CD14-positive monocyte (primary cell): ENCODE measurements around the gene COL24A1. TPM values are rescaled to one million over a fixed set of nuclear protein-coding genes. Genes with fewer than 3 reads are reported as not detected.

Experiments
- DNase-seq, 3 donors: peaks; one replicate each; pipeline ENCODE4 v3.0.0-alpha.2; 2011 to 2022
- H2AFZ ChIP-seq: 2 replicates; pipeline ENCODE4 v1.6.0; 2012; ENCODE audit warnings: mild to moderate bottlenecking, low read depth, low read length, inconsistent platforms; ENCODE audit not compliant: insufficient read depth, poor library complexity, severe bottlenecking
- H3K27ac ChIP-seq, 2 donors: 1 replicate in 1 of 2; 2 replicates in 1 of 2; pipeline ENCODE4 v1.5.1; 2012 to 2013; ENCODE audit warnings: low read length in 2 of 2, control low read depth in 1 of 2, inconsistent platforms in 1 of 2, low read depth in 1 of 2, mild to moderate bottlenecking in 1 of 2
- H3K27me3 ChIP-seq, 2 donors: one replicate each; pipeline versions ENCODE4 v1.6.0 to v1.6.1; 2011 to 2013; ENCODE audit warnings: low read length in 2 of 2; ENCODE audit not compliant: control insufficient read depth in 2 of 2, insufficient read depth in 2 of 2
- H3K36me3 ChIP-seq, 2 donors: replicated peaks in 1 of 2; 1 replicate in 1 of 2; 2 replicates in 1 of 2; pipeline versions ENCODE4 v1.5.1 to v1.6.1; 2012 to 2013; ENCODE audit warnings: low read length in 2 of 2, control low read depth in 1 of 2, inconsistent platforms in 1 of 2, mild to moderate bottlenecking in 1 of 2; ENCODE audit not compliant: insufficient read depth in 2 of 2, control insufficient read depth in 1 of 2
- H3K4me1 ChIP-seq, 2 donors: 1 replicate in 1 of 2; 2 replicates in 1 of 2; pipeline versions ENCODE4 v1.5.1 to v1.6.1; 2012 to 2013; ENCODE audit warnings: low read length in 2 of 2, control low read depth in 1 of 2, inconsistent platforms in 1 of 2, mild to moderate bottlenecking in 1 of 2, moderate library complexity in 1 of 2; ENCODE audit not compliant: insufficient read depth in 2 of 2, control insufficient read depth in 1 of 2
- H3K4me2 ChIP-seq: replicated peaks from 2 replicates; pipeline ENCODE3; 2012; ENCODE audit warnings: low read length, moderate library complexity, mild to moderate bottlenecking; ENCODE audit not compliant: poor library complexity, severe bottlenecking; ENCODE audit errors: extremely low read depth
- H3K4me3 ChIP-seq, 3 experiments: fragments of 200-600 bp in 1 of 3; sonication (generic) in 1 of 3; replicated peaks in 1 of 3; 1 replicate in 2 of 3; 2 replicates in 1 of 3; pipeline ENCODE4 v1.5.1; 2011 to 2013; ENCODE audit warnings: low read length in 3 of 3, mild to moderate bottlenecking in 3 of 3, control low read depth in 2 of 3, low read depth in 2 of 3, inconsistent platforms in 1 of 3, moderate library complexity in 1 of 3
- H3K79me2 ChIP-seq: 2 replicates; pipeline ENCODE4 v1.6.0; 2012; ENCODE audit warnings: mild to moderate bottlenecking, control low read depth, inconsistent platforms, low read length, moderate library complexity; ENCODE audit not compliant: insufficient read depth
- H3K9ac ChIP-seq: 2 replicates; pipeline ENCODE4 v1.6.0; 2017; ENCODE audit warnings: low read length, mild to moderate bottlenecking; ENCODE audit not compliant: insufficient read depth, poor library complexity, severe bottlenecking
- H3K9me3 ChIP-seq, 2 donors: replicated peaks in 1 of 2; 1 replicate in 1 of 2; 2 replicates in 1 of 2; pipeline versions ENCODE4 v1.5.1 to v1.6.1; 2012 to 2013; ENCODE audit warnings: low read length in 2 of 2, control low read depth in 1 of 2; ENCODE audit not compliant: control insufficient read depth in 1 of 2, insufficient read depth in 1 of 2
- H4K20me1 ChIP-seq: 2 replicates; pipeline ENCODE4 v1.6.0; 2012; ENCODE audit warnings: mild to moderate bottlenecking, low read length, control low read depth, moderate library complexity; ENCODE audit not compliant: insufficient read depth
- H3K27ac Mint-ChIP-seq, 7 donors: one replicate each; pipeline ENCODE4 v1.8.0; 2020; ENCODE audit warnings: mild to moderate bottlenecking in 7 of 7, mixed read lengths in 7 of 7, moderate library complexity in 6 of 7, inconsistent platforms in 2 of 7
- H3K27me3 Mint-ChIP-seq, 3 donors: one replicate each; pipeline ENCODE4 v1.8.0; 2021 to 2022; ENCODE audit warnings: low read depth in 3 of 3, mild to moderate bottlenecking in 3 of 3, mixed read lengths in 3 of 3, moderate library complexity in 3 of 3, inconsistent platforms in 1 of 3
- H3K36me3 Mint-ChIP-seq, 2 donors: one replicate each; pipeline ENCODE4 v1.8.0; 2020; ENCODE audit warnings: mixed read lengths in 2 of 2, inconsistent platforms in 1 of 2, mild to moderate bottlenecking in 1 of 2
- H3K4me1 Mint-ChIP-seq: one replicate; pipeline ENCODE4 v1.8.0; 2020; ENCODE audit warnings: mild to moderate bottlenecking, mixed read lengths
- H3K4me3 Mint-ChIP-seq, 2 donors: one replicate each; pipeline ENCODE4 v1.8.0; 2020; ENCODE audit warnings: mild to moderate bottlenecking in 2 of 2, mixed read lengths in 2 of 2, moderate library complexity in 1 of 2
- H3K9me3 Mint-ChIP-seq, 7 donors: one replicate each; pipeline ENCODE4 v1.8.0; 2020 to 2022; ENCODE audit warnings: mixed read lengths in 7 of 7, mild to moderate bottlenecking in 6 of 7, moderate library complexity in 6 of 7, inconsistent platforms in 2 of 7
- CTCF ChIP-seq: fragments of 200-600 bp; IDR thresholded peaks from one replicate; pipeline ENCODE4 v1.8.0; 2022; ENCODE audit warnings: antibody characterized with exemption, mild to moderate bottlenecking
- WGBS: methylation state at CpG from one replicate; pipeline ENCODE4 v1.1.5; 2013; ENCODE audit warnings: missing lambda C conversion rate; ENCODE audit not compliant: insufficient coverage; 5-methylcytosine and 5-hydroxymethylcytosine counted together
- intact Hi-C, 2 donors: fragments of 100-400 bp; cut with micrococcal nuclease; formaldehyde crosslinking; loops; one replicate each; pipeline versions ENCODE4 v1.15.0 to v1.15.1; 2023
- polyA plus RNA-seq, 3 donors: library from polyadenylated mRNA; depleted of rRNA in 1 of 3; unstranded in 2 of 3; stranded (reverse) in 1 of 3; fragments of 300-500 nt in 2 of 3; fragments of >200 nt in 1 of 3; fragmentation: Illumina TruSeq in 2 of 3; gene quantifications; 1 replicate in 2 of 3; 2 replicates in 1 of 3; pipeline ENCODE4 v1.2.3, GENCODE V29; 2012 to 2021

Gene COL24A1
- polyA plus RNA-seq, 3 donors = 0.05 to 0.13 TPM; not detected in 1

GRCh38 chr1:86138746-86139145 lies 17.8 kb downstream of the COL24A1 start:
- intact Hi-C loops = loop anchor here in 1 of 2 donors (10.0 kb wide), 1 partner anchor 636 kb away; no protein-coding TSS in a partner anchor
- no peaks in the 10 kb centered on the region for H3K79me2 ChIP-seq
- peaks cover 11 to 15% of the 10 kb centered on the region in 2 donors for H3K4me1 ChIP-seq
- H3K27ac ChIP-seq = no peak overlapping the region
- no CpG with 5 or more reads among the region's 3 CpGs for WGBS
- TF ChIP-seq CTCF = no peak
- H3K27me3 ChIP-seq = no peaks in the 10 kb centered on the region
- peaks cover 26% of the 10 kb centered on the region for H3K4me1 Mint-ChIP-seq
- peaks cover 0 to 9% of the 10 kb centered on the region in 2 donors for H3K36me3 Mint-ChIP-seq
- peak overlapping the region in 3 of 7 donors; percentile 87 to 93 (median 93) for H3K27ac Mint-ChIP-seq
- H4K20me1 ChIP-seq = no peaks in the 10 kb centered on the region
- no peak overlapping the region for H3K4me3 Mint-ChIP-seq
- H3K27me3 Mint-ChIP-seq = no peaks in the 10 kb centered on the region
- no peak for DNase-seq
- H3K9ac ChIP-seq = no peak overlapping the region
- no peak overlapping the region for H2AFZ ChIP-seq
- no peaks in the 10 kb centered on the region for H3K36me3 ChIP-seq
- no peaks in the 10 kb centered on the region for H3K9me3 ChIP-seq
- H3K4me3 ChIP-seq = no peak overlapping the region
- no peak overlapping the region for H3K4me2 ChIP-seq
- H3K9me3 Mint-ChIP-seq = peaks cover 0 to 2% (median 1%) of the 10 kb centered on the region in 7 donors

GRCh38 chr1:86137436-86137835 lies 19.1 kb downstream of the COL24A1 start:
- Histone ChIP-seq H3K79me2 (no peaks in the 10 kb centered on the region), H3K4me2 (no peak overlapping the region), H3K9ac (no peak overlapping the region), H4K20me1 (no peaks in the 10 kb centered on the region), H3K36me3 (no peaks in the 10 kb centered on the region), H3K9me3 (no peaks in the 10 kb centered on the region), H3K4me1 (peaks cover 11 to 15% of the 10 kb centered on the region in 2 donors), H3K27ac (peak overlapping the region in 1 of 2 donors; percentile 60), H3K4me3 (no peak overlapping the region), H2AFZ (peak overlapping the region; percentile 7), H3K27me3 (no peaks in the 10 kb centered on the region)
- intact Hi-C loops = loop anchor here in 1 of 2 donors (10.0 kb wide), 1 partner anchor 637 kb away; no protein-coding TSS in a partner anchor
- Mint-ChIP-seq H3K4me1 (peaks cover 26% of the 10 kb centered on the region), H3K9me3 (peaks cover 0 to 4% (median 3%) of the 10 kb centered on the region in 7 donors), H3K4me3 (no peak overlapping the region), H3K36me3 (peaks cover 0 to 9% of the 10 kb centered on the region in 2 donors), H3K27me3 (no peaks in the 10 kb centered on the region), H3K27ac (peak overlapping the region; percentile 44 to 93 (median 82))
- no CpG with 5 or more reads among the region's 1 CpG for whole genome bisulfite sequencing
- no peak for TF ChIP-seq CTCF
- DNase-seq = peak; percentile 41 to 94 (median 75)
